ENCODE data around the gene BRCA1.
"Not testable (repeated sequence)": the region's sequence is repeated elsewhere in the genome, so short reads cannot be mapped to it uniquely, and the experiment has no call there.

Gene BRCA1

GRCh38 chr17:43133439-43133838, 8.3 kb upstream of the BRCA1 start:
- not testable (repeated sequence) for DNase-seq

DNA sequence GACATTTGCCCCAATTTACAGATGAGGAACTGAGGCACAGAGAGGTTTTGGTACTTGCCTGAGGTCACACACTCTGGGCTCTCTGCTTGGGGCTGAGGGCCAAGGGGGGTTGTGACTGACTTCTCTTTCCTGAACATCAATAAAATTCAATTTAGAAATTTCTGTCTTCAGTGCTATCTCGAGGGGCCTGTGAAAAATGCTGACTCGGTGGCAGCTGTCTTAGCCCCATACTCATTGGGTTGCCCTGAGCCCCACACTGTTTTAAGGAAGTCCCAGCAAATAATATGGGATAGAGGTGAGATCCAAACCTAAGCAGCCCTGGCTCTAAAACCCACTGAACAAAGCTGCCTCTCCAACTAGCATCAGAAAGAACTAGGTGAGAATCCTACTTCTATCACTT, 7.0 kb upstream of the BRCA1 start:
- DNase-seq, result no peak

GRCh38 chr17:43129671-43130010, 4.5 kb upstream of the BRCA1 start:
- no peak for DNase-seq

DNA sequence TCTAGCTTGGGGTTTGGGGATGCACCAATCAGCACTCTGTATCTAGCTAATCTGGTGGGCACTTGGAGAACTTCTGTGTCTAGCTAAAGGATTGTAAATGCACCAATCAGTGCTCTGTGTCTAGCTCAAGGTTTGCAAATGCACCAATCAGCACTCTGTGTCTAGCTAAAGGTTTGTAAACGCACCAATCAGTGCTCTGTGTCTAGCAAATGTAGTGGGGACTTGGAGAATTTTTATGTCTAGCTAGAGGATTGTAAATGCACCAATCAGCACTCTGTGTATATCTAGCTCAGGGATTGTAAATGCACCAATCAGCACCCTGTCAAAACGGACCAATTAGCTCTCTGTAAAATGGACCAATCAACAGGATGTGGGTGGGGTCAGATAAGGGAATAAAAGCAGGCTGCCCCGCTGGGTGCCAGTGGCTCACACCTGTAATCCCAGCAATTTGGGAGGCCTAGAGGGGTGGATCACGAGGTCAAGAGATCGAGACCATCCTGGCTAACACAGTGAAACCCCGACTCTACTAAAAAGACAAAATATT, 2.2 kb upstream of the BRCA1 start:
- DNase-seq, result not testable (repeated sequence)

DNA sequence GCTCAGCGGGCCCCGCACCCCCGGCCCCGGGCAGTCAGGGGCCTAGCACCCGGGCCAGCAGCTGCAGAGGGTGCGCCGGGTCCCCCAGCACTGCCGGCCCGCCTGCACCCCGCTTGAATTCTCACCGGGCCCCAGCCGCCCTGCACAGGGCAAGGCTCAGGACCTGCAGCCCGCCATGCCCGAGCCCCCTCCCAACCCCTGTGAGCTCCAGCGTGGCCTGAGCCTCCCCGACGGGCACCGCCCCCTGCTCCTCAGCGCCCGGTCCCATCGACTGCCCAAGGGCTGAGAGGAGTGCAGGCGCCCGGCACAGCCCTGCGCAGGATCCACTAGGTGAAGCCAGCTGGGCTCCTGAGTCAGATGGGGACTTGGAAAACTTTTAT, 1.7 kb upstream of the BRCA1 start:
- no peak for DNase-seq

GRCh38 chr17:43125967-43126910, 1.1 kb upstream of the BRCA1 start:
- DNase-seq, result no peak

- no peak for DNase-seq
These were observed 6.2 kb downstream of the BRCA1 start for GRCh38 chr17:43118679-43119615.

DNA sequence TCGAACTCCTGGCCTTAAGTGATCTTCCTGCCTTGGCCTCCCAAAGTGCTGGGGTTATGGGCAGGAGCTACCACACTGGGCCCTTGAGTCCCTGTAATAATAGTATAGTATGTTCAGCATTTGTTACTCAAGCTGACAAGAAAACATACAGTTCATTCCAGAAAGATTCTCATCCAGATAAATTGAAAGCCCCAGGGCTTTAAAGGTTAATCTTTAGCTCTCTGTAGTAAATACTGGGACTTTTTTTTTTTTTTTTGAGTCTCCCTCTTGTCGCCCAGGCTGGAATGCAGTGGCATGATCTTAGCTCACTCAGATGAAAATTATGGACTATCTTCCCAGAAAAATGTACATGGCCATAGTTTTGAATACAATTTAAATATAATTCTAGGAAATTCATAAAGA, 11.0 kb downstream of the BRCA1 start:
- no peak for DNase-seq

DNA sequence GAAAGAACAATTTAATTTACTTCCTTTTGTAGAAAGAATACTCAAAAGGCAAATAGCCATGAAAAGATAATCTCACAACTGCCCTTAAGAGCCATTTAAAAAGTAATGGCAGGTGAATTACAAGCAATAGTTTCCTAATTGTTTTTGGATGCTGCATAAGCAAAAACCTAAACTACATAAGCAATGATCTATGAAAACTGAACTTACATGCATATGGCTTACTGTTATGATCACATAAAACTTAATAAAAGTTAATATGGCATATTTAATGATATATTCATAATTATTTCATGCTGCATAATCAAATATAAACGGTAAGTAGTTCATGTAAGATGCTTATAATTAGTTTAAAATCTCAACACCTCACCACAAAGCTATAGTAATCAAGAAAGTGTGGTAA, 18.6 kb downstream of the BRCA1 start:
- DNase-seq, result no peak

DNA sequence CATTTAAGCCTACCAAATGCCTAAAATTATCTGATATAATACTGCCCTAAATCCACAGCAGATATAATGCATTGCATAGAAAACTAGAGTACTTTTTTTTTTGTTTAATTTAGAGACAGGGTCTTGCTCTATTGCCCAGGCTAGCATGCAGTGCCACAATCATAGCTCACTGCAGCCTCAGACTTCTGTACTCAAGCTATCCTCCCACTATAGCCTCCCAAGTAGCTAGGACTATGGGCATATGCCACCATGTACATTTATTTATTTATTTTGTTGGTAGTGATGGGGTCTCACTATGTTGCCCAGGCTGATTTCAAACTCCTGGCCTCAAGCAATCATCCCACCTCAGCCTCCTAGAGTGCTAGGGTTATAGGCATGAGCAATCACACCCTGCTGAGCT, 20.0 kb downstream of the BRCA1 start:
- no peak for DNase-seq

DNA sequence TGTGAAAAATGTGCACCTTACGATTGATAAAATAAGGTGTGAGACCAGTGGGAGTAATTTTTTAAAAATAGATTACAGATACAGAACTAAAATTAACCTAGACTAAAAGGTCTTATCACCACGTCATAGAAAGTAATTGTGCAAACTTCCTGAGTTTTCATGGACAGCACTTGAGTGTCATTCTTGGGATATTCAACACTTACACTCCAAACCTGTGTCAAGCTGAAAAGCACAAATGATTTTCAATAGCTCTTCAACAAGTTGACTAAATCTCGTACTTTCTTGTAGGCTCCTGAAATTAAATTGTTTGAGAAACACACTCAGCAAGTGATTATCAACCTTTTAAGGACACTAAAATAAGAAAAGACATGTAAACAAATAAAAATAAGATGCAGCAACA, 20.5 kb downstream of the BRCA1 start:
- no peak for DNase-seq

DNA sequence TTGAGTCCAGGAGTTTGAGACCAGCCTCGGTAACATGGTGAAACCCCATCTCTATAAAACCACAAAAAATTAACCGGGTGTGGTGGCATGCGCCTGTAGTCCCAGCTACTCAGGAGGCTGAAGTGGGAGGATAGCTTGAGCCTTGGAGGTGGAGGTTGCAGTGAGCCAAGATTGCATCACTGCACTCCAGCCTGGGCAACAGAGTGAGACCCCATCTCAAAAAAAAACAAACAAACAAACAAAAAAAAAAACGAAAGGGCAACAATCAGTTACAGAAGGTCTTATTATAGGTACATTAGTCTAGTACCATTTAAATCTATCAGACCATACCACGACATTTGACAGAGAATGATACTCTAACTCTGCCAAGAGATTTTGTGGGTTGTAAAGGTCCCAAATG, 29.8 kb downstream of the BRCA1 start:
- not testable (repeated sequence) for DNase-seq

GRCh38 chr17:43094129-43094835, 30.9 kb downstream of the BRCA1 start:
- no peak for DNase-seq

GRCh38 chr17:43092901-43093300, 32.3 kb downstream of the BRCA1 start:
- DNase-seq, result peak; percentile 9

GRCh38 chr17:43090022-43090421, 35.1 kb downstream of the BRCA1 start:
- DNase-seq, result no peak

DNA sequence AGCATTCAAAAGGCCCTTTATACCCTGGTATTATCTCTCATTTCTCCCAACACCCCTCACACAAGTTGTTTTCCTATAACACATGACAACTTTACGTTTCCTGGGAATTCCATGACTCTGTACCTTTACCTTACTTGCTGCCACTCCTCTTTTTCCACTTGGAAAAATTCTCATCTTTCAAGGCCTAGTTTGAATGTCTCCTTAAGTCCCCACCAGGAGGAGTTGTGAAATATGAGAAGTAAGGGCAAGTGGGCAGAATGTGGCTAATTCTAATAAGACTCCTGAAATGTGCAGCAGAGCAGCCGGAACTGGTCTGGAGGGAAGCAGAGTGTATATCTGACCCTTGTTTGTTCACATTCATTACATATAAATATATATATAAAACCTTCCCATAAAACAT, 39.7 kb downstream of the BRCA1 start:
- DNase-seq, result no peak

DNA sequence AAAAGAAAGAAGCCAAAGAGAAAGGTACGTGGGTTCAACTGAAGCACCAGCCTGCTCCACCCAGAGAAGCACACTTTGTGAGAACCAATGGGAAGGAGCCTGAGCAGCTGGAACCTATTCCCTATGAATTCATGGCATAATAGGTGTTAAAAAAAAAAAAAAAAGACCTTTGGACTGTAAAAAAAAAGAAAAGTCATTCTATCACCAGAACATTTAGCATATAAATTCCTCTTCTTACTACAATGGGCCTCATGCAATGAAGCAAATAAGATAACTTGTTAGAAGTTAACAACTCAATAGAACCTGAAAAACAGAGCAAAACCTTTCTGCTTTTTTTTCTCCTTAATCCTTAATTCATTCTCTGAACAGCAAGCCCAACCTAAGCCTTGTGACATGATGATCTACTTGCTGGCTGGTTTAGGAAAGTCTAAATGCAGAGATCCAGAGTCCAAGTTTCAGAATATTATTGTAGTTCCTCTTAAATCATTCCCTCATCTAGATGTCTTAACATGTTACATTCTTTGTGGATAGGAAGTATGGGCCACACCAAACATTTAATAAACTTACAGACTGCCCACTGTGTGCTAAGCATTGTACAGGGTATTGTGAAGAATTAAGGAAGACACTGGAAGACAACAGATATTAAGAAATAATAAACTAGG, 45.4 kb downstream of the BRCA1 start:
- DNase-seq, result no peak

DNA sequence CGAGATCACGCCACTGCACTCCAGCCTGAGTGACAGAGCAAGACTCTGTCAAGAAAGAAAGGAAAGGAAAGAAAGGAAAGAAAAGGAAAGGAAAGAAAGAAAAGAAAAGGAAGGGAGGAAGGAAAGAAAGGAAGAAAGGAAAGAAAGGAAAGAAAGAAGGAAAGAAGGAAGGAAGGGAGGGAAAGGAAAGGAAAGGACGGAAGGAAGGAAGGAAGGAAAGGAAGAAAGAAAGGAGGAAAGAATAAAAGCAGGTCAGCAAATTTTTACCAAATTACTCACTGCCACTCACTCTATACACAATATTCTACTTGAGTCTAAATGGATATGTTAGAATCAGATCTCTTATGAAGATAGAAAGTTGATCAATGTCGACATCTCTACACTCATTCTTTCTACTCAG, 50.3 kb downstream of the BRCA1 start:
- DNase-seq, result no peak

GRCh38 chr17:43070872-43071271, 54.3 kb downstream of the BRCA1 start:
- DNase-seq, result no peak

- no peak for DNase-seq
These were observed 54.9 kb downstream of the BRCA1 start for GRCh38 chr17:43070257-43070656.

- DNase-seq, result no peak
These were observed 55.7 kb downstream of the BRCA1 start for GRCh38 chr17:43069368-43069898.
